GM12872 (cell line): Measurements from ENCODE around the gene MTMR2.

Experiments used
- CTCF ChIP-seq: IDR thresholded peaks from 3 replicates; pipeline ENCODE4 v1.5.1; 2011; ENCODE audit warnings: low read depth, mild to moderate bottlenecking, low read length, moderate library complexity; ENCODE audit not compliant: insufficient read depth

The MTMR2 gene

GRCh38 chr11:95884376-95884775, 39.5 kb downstream of the MTMR2 start:
- TF ChIP-seq CTCF: no peak

- no peak for TF ChIP-seq CTCF
These were observed 40.5 kb downstream of the MTMR2 start for GRCh38 chr11:95883381-95883780.

GRCh38 chr11:95877291-95877690, 46.6 kb downstream of the MTMR2 start:
- TF ChIP-seq CTCF: no peak

- TF ChIP-seq CTCF: no peak
These were observed 56.8 kb downstream of the MTMR2 start for GRCh38 chr11:95867105-95867504.

GRCh38 chr11:95863486-95864140, 60.3 kb downstream of the MTMR2 start:
- TF ChIP-seq CTCF: no peak

GRCh38 chr11:95853862-95854261, 70.0 kb downstream of the MTMR2 start:
- TF ChIP-seq CTCF: no peak

- TF ChIP-seq CTCF: no peak
These were observed 70.8 kb downstream of the MTMR2 start for GRCh38 chr11:95853138-95853537.

- TF ChIP-seq CTCF: no peak
These were observed 73.8 kb downstream of the MTMR2 start for GRCh38 chr11:95850137-95850536.
